Osteocyte (in vitro differentiated cells): ENCODE data around the gene CUL9. TPM values are rescaled to one million over a fixed set of nuclear protein-coding genes. Genes with fewer than 3 reads are reported as not detected.

Experiments used
- DNase-seq: peaks from one replicate; pipeline ENCODE4 v3.0.0; 2021; ENCODE audit warnings: mixed read lengths; ENCODE audit not compliant: unreplicated experiment; ENCODE audit errors: extremely low spot score
- H3K27ac Mint-ChIP-seq: one replicate; pipeline ENCODE4 v1.8.0; 2021; ENCODE audit warnings: mild to moderate bottlenecking, mixed read lengths; ENCODE audit not compliant: unreplicated experiment
- H3K27me3 Mint-ChIP-seq: one replicate; pipeline ENCODE4 v1.8.0; 2021; ENCODE audit warnings: mixed read lengths; ENCODE audit not compliant: unreplicated experiment
- H3K36me3 Mint-ChIP-seq: one replicate; pipeline ENCODE4 v1.8.0; 2021; ENCODE audit warnings: mixed read lengths; ENCODE audit not compliant: unreplicated experiment
- H3K4me1 Mint-ChIP-seq: one replicate; pipeline ENCODE4 v1.8.0; 2021; ENCODE audit warnings: mixed read lengths; ENCODE audit not compliant: unreplicated experiment
- H3K4me3 Mint-ChIP-seq: one replicate; pipeline ENCODE4 v1.8.0; 2021; ENCODE audit warnings: mild to moderate bottlenecking, moderate library complexity, mixed read lengths; ENCODE audit not compliant: unreplicated experiment
- H3K9me3 Mint-ChIP-seq: one replicate; pipeline ENCODE4 v1.8.0; 2021; ENCODE audit warnings: mixed read lengths; ENCODE audit not compliant: unreplicated experiment
- CTCF ChIP-seq: fragments of 200-600 bp; sonication (generic); IDR thresholded peaks from 2 replicates; pipeline ENCODE4 v1.5.0; 2021; ENCODE audit warnings: antibody characterized with exemption, mild to moderate bottlenecking, moderate library complexity
- total RNA-seq: library from RNA; stranded (reverse); gene quantifications from 2 replicates; pipeline ENCODE4 v1.2.1, GENCODE V29; 2021

CUL9 gene
- total RNA-seq, 1 donor from 2014 or later, result 39.5 TPM

- Mint-ChIP-seq H3K27me3 (peaks cover 8% of the 10 kb centered on the region), H3K27ac (no peak overlapping the region), H3K36me3 (no peaks in the 10 kb centered on the region), H3K4me1 (peaks cover 9% of the 10 kb centered on the region), H3K9me3 (no peaks in the 10 kb centered on the region), H3K4me3 (no peak overlapping the region)
- TF ChIP-seq CTCF, result no peak
- DNase-seq, result no peak
Observed at GRCh38 chr6:43258807-43259686, 77.1 kb downstream of the CUL9 start.

GRCh38 chr6:43260791-43261190 lies 78.8 kb downstream of the CUL9 start:
- H3K4me3 Mint-ChIP-seq, result no peak overlapping the region
- DNase-seq, result no peak
- no peak for TF ChIP-seq CTCF
- no peaks in the 10 kb centered on the region for H3K9me3 Mint-ChIP-seq
- H3K27ac Mint-ChIP-seq, result no peak overlapping the region
- peaks cover 9% of the 10 kb centered on the region for H3K4me1 Mint-ChIP-seq
- no peaks in the 10 kb centered on the region for H3K36me3 Mint-ChIP-seq
- H3K27me3 Mint-ChIP-seq, result peaks cover 8% of the 10 kb centered on the region

GRCh38 chr6:43261198-43261597 lies 79.2 kb downstream of the CUL9 start:
- H3K36me3 Mint-ChIP-seq, result no peaks in the 10 kb centered on the region
- no peak overlapping the region for H3K27ac Mint-ChIP-seq
- peaks cover 8% of the 10 kb centered on the region for H3K27me3 Mint-ChIP-seq
- peaks cover 9% of the 10 kb centered on the region for H3K4me1 Mint-ChIP-seq
- no peak for DNase-seq
- H3K9me3 Mint-ChIP-seq, result no peaks in the 10 kb centered on the region
- TF ChIP-seq CTCF, result no peak
- no peak overlapping the region for H3K4me3 Mint-ChIP-seq

- Mint-ChIP-seq H3K27me3 (peaks cover 10% of the 10 kb centered on the region), H3K4me1 (peaks cover 9% of the 10 kb centered on the region), H3K36me3 (no peaks in the 10 kb centered on the region), H3K27ac (no peak overlapping the region), H3K9me3 (no peaks in the 10 kb centered on the region), H3K4me3 (no peak overlapping the region)
- DNase-seq, result no peak
- TF ChIP-seq CTCF, result no peak
Observed at GRCh38 chr6:43262000-43262779, 80.2 kb downstream of the CUL9 start.

- Mint-ChIP-seq H3K27ac (no peak overlapping the region), H3K4me3 (no peak overlapping the region), H3K27me3 (peaks cover 12% of the 10 kb centered on the region), H3K9me3 (no peaks in the 10 kb centered on the region), H3K36me3 (no peaks in the 10 kb centered on the region), H3K4me1 (peaks cover 9% of the 10 kb centered on the region)
- DNase-seq, result no peak
- no peak for TF ChIP-seq CTCF
Observed at GRCh38 chr6:43262780-43263313, 80.9 kb downstream of the CUL9 start.
